LNCaP clone FGC (cell line): Measurements from ENCODE around the gene UTS2R.

ENCODE experiments used
- DNase-seq: peaks from one replicate; pipeline ENCODE4 v3.0.0-alpha.2; 2011; ENCODE audit warnings: low read depth
- H3K4me3 ChIP-seq: 2 replicates; pipeline ENCODE4 v1.5.1; 2011; ENCODE audit warnings: mild to moderate bottlenecking, low read depth, low read length, control low read depth
- TF ChIP-seq, protein P1 (sequence below): IDR thresholded peaks from 2 replicates; pipeline ENCODE4 v1.5.1; 2012; ENCODE audit warnings: mild to moderate bottlenecking; ENCODE audit not compliant: control insufficient read depth, insufficient read depth; ENCODE audit errors: extremely low read depth

Gene UTS2R

DNA sequence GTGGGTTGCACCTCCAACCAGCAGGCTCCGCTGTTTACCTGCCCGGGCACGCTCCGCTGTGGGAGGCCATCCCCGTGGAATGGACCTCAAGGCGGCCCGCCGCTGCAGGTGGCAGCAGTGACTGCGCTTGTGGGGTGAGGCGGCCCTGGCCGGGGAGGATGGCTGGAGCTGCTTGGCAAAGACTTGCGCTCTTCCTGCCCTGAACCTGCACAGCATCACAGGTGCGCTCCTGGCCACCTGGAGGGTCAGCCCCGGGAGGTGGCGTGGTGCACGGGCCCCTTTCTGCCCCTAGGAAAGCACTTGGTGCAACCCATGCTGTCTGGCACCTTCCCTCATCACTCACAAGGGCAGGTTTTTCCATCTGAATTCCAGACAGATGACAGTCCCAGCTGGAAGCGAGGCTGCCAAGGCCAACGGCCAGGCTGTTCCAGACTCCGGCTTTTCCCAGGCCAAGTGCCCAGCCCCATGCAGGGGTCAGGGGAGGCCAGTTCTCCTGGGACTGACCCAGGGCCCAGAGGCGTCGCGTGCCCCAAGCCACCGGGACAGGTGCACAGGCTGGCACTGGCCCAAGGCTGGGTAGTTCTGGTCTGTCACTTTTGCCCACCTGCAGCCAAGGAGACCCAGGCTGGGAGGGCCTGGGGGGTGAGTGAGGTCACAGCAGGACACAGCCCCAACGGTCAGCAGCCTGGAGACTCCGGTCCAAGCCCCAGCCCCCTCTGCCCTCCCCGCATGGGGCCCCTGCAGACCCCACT is 13.3 kb downstream of the UTS2R start:
- TF ChIP-seq, protein P1, sequence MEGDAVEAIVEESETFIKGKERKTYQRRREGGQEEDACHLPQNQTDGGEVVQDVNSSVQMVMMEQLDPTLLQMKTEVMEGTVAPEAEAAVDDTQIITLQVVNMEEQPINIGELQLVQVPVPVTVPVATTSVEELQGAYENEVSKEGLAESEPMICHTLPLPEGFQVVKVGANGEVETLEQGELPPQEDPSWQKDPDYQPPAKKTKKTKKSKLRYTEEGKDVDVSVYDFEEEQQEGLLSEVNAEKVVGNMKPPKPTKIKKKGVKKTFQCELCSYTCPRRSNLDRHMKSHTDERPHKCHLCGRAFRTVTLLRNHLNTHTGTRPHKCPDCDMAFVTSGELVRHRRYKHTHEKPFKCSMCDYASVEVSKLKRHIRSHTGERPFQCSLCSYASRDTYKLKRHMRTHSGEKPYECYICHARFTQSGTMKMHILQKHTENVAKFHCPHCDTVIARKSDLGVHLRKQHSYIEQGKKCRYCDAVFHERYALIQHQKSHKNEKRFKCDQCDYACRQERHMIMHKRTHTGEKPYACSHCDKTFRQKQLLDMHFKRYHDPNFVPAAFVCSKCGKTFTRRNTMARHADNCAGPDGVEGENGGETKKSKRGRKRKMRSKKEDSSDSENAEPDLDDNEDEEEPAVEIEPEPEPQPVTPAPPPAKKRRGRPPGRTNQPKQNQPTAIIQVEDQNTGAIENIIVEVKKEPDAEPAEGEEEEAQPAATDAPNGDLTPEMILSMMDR: peak; percentile 72
- peak; percentile 91 for DNase-seq
- peak overlapping the region; percentile 9; the same call in 1 of the 2 replicates for H3K4me3 ChIP-seq

DNA sequence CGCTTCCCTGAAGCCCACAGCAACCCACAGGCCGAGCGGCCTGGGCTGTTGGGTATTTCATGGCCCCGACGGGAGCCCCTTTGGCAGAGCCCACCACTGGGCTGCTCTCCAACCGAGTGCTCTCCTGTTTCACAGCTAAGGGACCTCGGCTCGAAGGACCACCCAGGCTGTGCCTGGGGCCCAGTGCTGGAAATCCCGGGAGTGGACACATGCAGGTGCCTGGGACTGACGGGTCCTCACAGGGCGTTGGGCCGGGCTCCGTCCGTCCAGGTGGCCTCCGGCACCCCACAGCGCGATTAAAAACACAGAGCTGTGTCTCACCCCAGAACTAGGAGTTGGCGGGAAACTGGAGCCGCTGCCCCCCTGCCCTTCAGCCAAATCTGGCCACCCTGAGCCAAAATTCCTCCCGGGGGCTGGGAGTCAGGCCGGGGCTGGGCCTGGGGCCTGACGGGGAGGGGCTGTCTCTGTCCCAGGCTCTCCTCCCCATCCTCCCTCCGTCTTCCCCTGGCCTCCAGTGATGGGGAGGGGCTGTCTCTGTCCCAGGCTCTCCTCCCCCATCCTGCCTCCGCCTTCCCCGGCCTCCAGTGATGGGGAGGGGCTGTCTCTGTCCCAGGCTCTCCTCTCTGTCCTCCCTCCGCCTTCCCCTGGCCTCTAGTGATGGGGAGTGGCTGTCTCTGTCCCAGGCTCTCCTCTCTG is 14.1 kb downstream of the UTS2R start:
- H3K4me3 ChIP-seq: no peak overlapping the region
- no peak for DNase-seq
- TF ChIP-seq, protein P1: no peak

DNA sequence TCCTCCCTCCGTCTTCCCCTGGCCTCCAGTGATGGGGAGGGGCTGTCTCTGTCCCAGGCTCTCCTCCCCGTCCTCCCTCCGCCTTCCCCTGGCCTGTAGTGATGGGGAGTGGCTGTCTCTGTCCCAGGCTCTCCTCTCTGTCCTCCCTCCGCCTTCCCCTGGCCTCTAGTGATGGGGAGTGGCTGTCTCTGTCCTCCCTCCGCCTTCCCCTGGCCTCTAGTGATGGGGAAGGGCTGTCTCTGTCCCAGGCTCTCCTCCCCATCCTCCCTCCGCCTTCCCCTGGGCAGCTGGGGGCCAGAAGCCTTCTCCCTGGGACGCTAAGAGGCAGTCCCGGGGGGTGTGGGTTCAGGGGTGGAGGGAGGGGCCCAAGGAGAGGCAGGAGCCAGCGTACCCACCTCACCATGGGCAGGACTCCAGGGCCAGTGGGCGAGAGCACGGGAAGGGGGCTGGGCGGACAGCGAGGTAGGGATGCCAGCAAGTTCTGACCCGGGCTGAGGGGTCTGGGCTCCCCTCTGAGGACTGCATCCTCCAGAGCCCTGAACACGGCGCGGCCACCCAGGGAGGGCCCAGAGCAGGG is 14.8 kb downstream of the UTS2R start:
- DNase-seq: no peak
- no peak overlapping the region for H3K4me3 ChIP-seq
- TF ChIP-seq, protein P1: no peak

DNA sequence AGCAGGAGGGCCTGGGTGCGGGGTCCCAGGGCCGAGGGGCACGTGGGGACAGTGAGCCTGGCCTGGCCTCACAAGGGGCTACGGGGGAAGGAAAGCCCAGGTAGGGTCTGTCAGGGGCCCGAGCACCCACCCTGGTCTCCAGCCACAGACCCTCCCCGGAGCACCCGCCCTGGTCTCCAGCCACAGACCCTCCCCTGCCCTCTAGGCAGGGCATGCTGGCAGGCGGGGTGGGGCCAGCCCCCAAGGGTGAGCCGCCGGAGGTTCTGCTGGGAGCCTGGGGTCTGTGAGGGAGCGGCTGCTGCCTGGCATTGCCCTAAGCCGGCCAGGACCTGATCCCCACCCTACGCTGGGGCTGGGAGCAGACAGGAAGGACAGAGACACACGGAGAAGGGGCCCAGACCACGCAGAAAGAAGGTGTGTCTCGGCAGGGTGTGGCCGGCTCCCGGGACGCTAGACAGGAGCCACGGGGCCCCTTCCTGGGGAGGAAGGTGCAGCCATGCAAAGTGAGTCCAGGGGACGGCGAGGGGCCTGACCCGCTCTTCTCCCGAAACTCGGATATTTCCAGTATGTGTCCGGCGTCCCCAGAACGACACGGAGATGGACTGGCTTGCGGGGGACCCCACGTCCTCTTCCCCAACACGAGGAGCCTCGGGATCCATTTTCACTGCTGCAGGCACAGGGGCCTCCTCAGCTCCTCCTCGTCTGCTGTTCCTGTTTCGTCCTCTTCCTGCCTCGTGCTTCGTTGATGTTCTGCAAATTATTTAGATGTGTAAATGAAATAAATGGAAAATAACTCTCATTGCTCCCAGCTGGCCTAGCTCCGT is 15.5 kb downstream of the UTS2R start:
- no peak overlapping the region for H3K4me3 ChIP-seq
- no peak for DNase-seq
- TF ChIP-seq, protein P1: no peak

DNA sequence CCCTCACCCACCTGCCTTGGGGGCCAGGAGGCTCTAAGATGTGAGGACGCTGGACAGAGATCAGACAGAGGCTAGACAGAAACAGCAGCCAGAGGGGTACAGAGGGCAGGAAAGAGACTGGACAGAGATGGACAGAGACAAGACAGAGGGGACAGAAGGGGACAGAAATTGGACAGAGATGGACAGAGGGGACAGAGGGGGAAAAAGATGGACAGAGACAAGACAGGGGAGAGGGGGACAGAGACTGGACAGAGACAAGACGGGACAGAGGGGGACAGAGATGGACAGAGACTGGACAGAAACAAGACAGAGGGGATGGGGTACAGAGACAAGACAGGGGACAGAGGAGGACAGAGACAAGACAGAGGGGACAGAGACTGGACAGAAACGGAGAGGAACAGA is 16.1 kb downstream of the UTS2R start:
- no peak for DNase-seq
- TF ChIP-seq, protein P1: no peak
- H3K4me3 ChIP-seq: no peak overlapping the region

DNA sequence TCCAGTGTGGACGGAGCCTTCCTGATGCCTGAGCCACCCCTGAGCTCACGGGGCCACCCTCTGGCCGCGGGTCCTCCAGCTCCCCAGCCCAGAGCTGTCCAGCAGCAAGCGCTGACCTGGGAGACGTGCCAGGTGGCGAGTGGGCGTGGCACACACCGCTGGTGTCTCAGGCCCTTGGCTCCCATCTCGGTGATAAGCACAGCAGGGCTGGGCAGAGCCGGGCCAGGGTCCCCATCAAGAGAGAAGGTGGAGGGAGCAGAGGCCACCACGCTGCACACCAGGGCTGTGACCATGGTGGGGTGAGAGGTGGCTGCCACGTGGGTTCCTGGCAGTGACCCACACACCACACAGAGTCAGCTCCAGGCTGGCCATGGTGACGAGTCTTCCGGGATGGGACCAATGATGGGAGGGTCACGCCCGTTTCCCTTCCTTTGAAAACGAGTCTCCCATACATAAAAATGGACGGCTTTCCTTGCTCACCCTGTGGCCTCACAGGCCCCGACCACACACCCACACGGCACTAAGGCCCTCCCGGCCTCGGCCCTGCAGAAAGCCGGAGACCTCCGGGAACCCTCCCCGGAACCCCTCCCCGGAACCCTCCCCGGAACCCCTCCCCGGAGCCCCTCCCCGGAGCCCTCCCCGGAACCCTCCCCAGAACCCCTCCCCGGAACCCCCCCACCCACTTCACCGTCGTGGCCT is 16.8 kb downstream of the UTS2R start:
- no peak for DNase-seq
- TF ChIP-seq, protein P1: 0 out of 2 replicates have a peak, but pooled peaks have one; percentile 14
- H3K4me3 ChIP-seq: no peak overlapping the region
